Activated CD8-positive, alpha-beta T cell treated with anti-CD3 and anti-CD28 coated beads, Interleukin-2, amount 10 ng/mL, durations not matched to agents 7 days and 5 days (primary cell): ENCODE measurements around the gene OR52A5. TPM values are rescaled to one million over a fixed set of nuclear protein-coding genes. Genes with fewer than 3 reads are reported as not detected.
"Not testable (repeated sequence)": the region's sequence is repeated elsewhere in the genome, so short reads cannot be mapped to it uniquely, and the experiment has no call there.

Experiments used
- ATAC-seq: fragments of 150-1000 bp; cut with Tn5 transposase; one replicate; pipeline ENCODE4 v1.10.0; 2021; ENCODE audit warnings: moderate library complexity
- CTCF ChIA-PET: fragments of 350-600 bp; sonication (Branson Sonifier 250); formaldehyde crosslinking; loops from one replicate; lab custom pipeline; 2021; ENCODE audit warnings: antibody characterized with exemption; lab: Charles Lee
- POLR2A ChIA-PET: fragments of 350-600 bp; sonication (Branson Sonifier 250); formaldehyde crosslinking; loops from one replicate; lab custom pipeline; 2021; ENCODE audit warnings: antibody characterized with exemption; lab: Charles Lee
- DNase-seq: peaks from one replicate; pipeline ENCODE4 v3.0.0-alpha.2; 2020
- H3K27ac Mint-ChIP-seq: one replicate; pipeline ENCODE4 v1.8.0; 2021; ENCODE audit warnings: mild to moderate bottlenecking, mixed read lengths
- H3K27me3 Mint-ChIP-seq: one replicate; pipeline ENCODE4 v1.8.0; 2021; ENCODE audit warnings: low read depth, mixed read lengths
- H3K36me3 Mint-ChIP-seq: one replicate; pipeline ENCODE4 v1.8.0; 2021; ENCODE audit warnings: low read depth, mixed read lengths
- H3K4me1 Mint-ChIP-seq: one replicate; pipeline ENCODE4 v1.8.0; 2021; ENCODE audit warnings: low read depth, mixed read lengths
- H3K4me3 Mint-ChIP-seq: one replicate; pipeline ENCODE4 v1.8.0; 2021; ENCODE audit warnings: mild to moderate bottlenecking, mixed read lengths
- H3K9me3 Mint-ChIP-seq: one replicate; pipeline ENCODE4 v1.8.0; 2022; ENCODE audit warnings: mixed read lengths; ENCODE audit not compliant: insufficient read depth
- total RNA-seq, 2 experiments: library from RNA; stranded (reverse); gene quantifications; one replicate each; pipeline ENCODE4 v1.2.3, GENCODE V29; 2021

The OR52A5 gene
- total RNA-seq, 2 experiments from 2014 or later: not detected

GRCh38 chr11:5144206-5144605 lies 6.0 kb upstream of the OR52A5 start:
- POLR2A ChIA-PET, ATAC-seq, DNase-seq, H3K27ac Mint-ChIP-seq, H3K36me3 Mint-ChIP-seq, H3K27me3 Mint-ChIP-seq, H3K9me3 Mint-ChIP-seq, H3K4me3 Mint-ChIP-seq, CTCF ChIA-PET, H3K4me1 Mint-ChIP-seq: not testable (repeated sequence)

- Mint-ChIP-seq H3K4me1 (no peaks in the 10 kb centered on the region), H3K9me3 (no peaks in the 10 kb centered on the region), H3K4me3 (no peak overlapping the region), H3K27me3 (no peaks in the 10 kb centered on the region), H3K27ac (no peak overlapping the region), H3K36me3 (no peaks in the 10 kb centered on the region)
- ATAC-seq (no peak), DNase-seq (no peak)
- ChIA-PET POLR2A (no interaction called here), CTCF (no interaction called here)
Measured at GRCh38 chr11:5137014-5137413, 1.1 kb downstream of the OR52A5 start.

GRCh38 chr11:5136261-5136660 lies 1.9 kb downstream of the OR52A5 start:
- no peaks in the 10 kb centered on the region for H3K4me1 Mint-ChIP-seq
- ChIA-PET POLR2A (no interaction called here), CTCF (no interaction called here)

GRCh38 chr11:5131584-5132335 lies 6.4 kb downstream of the OR52A5 start:
- H3K4me1 Mint-ChIP-seq: no peaks in the 10 kb centered on the region
- no peaks in the 10 kb centered on the region for H3K27me3 Mint-ChIP-seq
- no peak overlapping the region for H3K27ac Mint-ChIP-seq
- DNase-seq: no peak
- ChIA-PET CTCF (no interaction called here), POLR2A (no interaction called here)
- H3K9me3 Mint-ChIP-seq: no peaks in the 10 kb centered on the region
- H3K4me3 Mint-ChIP-seq: no peak overlapping the region
- ATAC-seq: no peak
- no peaks in the 10 kb centered on the region for H3K36me3 Mint-ChIP-seq

More at GRCh38 chr11:5136261-5136660, 1.9 kb downstream of the OR52A5 start:
- no peak overlapping the region for H3K4me3 Mint-ChIP-seq
- DNase-seq (no peak), ATAC-seq (no peak)
- H3K9me3 Mint-ChIP-seq: no peaks in the 10 kb centered on the region
- no peaks in the 10 kb centered on the region for H3K27me3 Mint-ChIP-seq
- no peaks in the 10 kb centered on the region for H3K36me3 Mint-ChIP-seq
- H3K27ac Mint-ChIP-seq: no peak overlapping the region

- Mint-ChIP-seq H3K9me3 (no peaks in the 10 kb centered on the region), H3K36me3 (no peaks in the 10 kb centered on the region), H3K4me3 (no peak overlapping the region), H3K27ac (no peak overlapping the region), H3K27me3 (peaks cover 5% of the 10 kb centered on the region), H3K4me1 (no peaks in the 10 kb centered on the region)
- ChIA-PET CTCF (no interaction called here), POLR2A (no interaction called here)
- DNase-seq: no peak
- no peak for ATAC-seq
Measured at GRCh38 chr11:5129457-5129877, 8.7 kb downstream of the OR52A5 start.

- Mint-ChIP-seq H3K36me3 (no peaks in the 10 kb centered on the region), H3K27ac (no peak overlapping the region), H3K27me3 (peaks cover 8% of the 10 kb centered on the region), H3K9me3 (no peaks in the 10 kb centered on the region), H3K4me3 (no peak overlapping the region), H3K4me1 (no peaks in the 10 kb centered on the region)
- ATAC-seq (no peak), DNase-seq (no peak)
- CTCF ChIA-PET: interaction anchor here (0.6 to 1.5 kb wide), 4 partner anchors 154 to 684 kb away, joined by 3 to 5 read pairs (median 4); partner anchors contain the start of gene OR51D1
- POLR2A ChIA-PET: no interaction called here
Measured at GRCh38 chr11:5124891-5125620, 13.1 kb downstream of the OR52A5 start.

- CTCF ChIA-PET: interaction anchor here (1.0 to 1.5 kb wide), 4 partner anchors 8 to 165 kb away, joined by 3 to 4 read pairs (median 3); no protein-coding TSS in a partner anchor
- DNase-seq (peak; percentile 64), ATAC-seq (peak; percentile 49)
- Mint-ChIP-seq H3K27me3 (peaks cover 8% of the 10 kb centered on the region), H3K36me3 (no peaks in the 10 kb centered on the region), H3K4me1 (no peaks in the 10 kb centered on the region), H3K27ac (no peak overlapping the region), H3K4me3 (no peak overlapping the region), H3K9me3 (no peaks in the 10 kb centered on the region)
- POLR2A ChIA-PET: no interaction called here
Measured at GRCh38 chr11:5123802-5124521, 14.2 kb downstream of the OR52A5 start.

- Mint-ChIP-seq H3K9me3 (no peaks in the 10 kb centered on the region), H3K36me3 (no peaks in the 10 kb centered on the region), H3K4me3 (no peak overlapping the region), H3K27ac (no peak overlapping the region), H3K4me1 (no peaks in the 10 kb centered on the region), H3K27me3 (no peaks in the 10 kb centered on the region)
- DNase-seq (no peak), ATAC-seq (no peak)
- ChIA-PET POLR2A (no interaction called here), CTCF (no interaction called here)
Measured at GRCh38 chr11:5118893-5119292, 19.3 kb downstream of the OR52A5 start.

GRCh38 chr11:5117588-5117987 lies 20.6 kb downstream of the OR52A5 start:
- Mint-ChIP-seq H3K4me3 (no peak overlapping the region), H3K27ac (no peak overlapping the region), H3K9me3 (no peaks in the 10 kb centered on the region), H3K27me3 (no peaks in the 10 kb centered on the region), H3K4me1 (no peaks in the 10 kb centered on the region), H3K36me3 (no peaks in the 10 kb centered on the region)
- no peak for ATAC-seq
- ChIA-PET POLR2A (no interaction called here), CTCF (no interaction called here)
- DNase-seq: no peak

GRCh38 chr11:5115339-5115738 lies 22.8 kb downstream of the OR52A5 start:
- H3K27ac Mint-ChIP-seq: no peak overlapping the region
- POLR2A ChIA-PET: no interaction called here
- no peaks in the 10 kb centered on the region for H3K36me3 Mint-ChIP-seq
- CTCF ChIA-PET: interaction anchor here (1.3 kb wide), 1 partner anchor 9 kb away, joined by 3 read pairs; no protein-coding TSS in a partner anchor
- DNase-seq (no peak), ATAC-seq (no peak)
- no peaks in the 10 kb centered on the region for H3K9me3 Mint-ChIP-seq
- no peak overlapping the region for H3K4me3 Mint-ChIP-seq
- H3K4me1 Mint-ChIP-seq: no peaks in the 10 kb centered on the region
- H3K27me3 Mint-ChIP-seq: no peaks in the 10 kb centered on the region

- CTCF ChIA-PET: no interaction called here
- Mint-ChIP-seq H3K36me3 (no peaks in the 10 kb centered on the region), H3K27me3 (no peaks in the 10 kb centered on the region), H3K27ac (no peak overlapping the region), H3K4me1 (no peaks in the 10 kb centered on the region), H3K9me3 (no peaks in the 10 kb centered on the region), H3K4me3 (no peak overlapping the region)
- DNase-seq (no peak), ATAC-seq (no peak)
- POLR2A ChIA-PET: no interaction called here
Measured at GRCh38 chr11:5107285-5107684, 30.9 kb downstream of the OR52A5 start.

- Mint-ChIP-seq H3K4me1 (no peaks in the 10 kb centered on the region), H3K27ac (no peak overlapping the region), H3K4me3 (no peak overlapping the region), H3K27me3 (no peaks in the 10 kb centered on the region), H3K9me3 (no peaks in the 10 kb centered on the region), H3K36me3 (no peaks in the 10 kb centered on the region)
- POLR2A ChIA-PET: no interaction called here
- CTCF ChIA-PET: no interaction called here
- no peak for ATAC-seq
- no peak for DNase-seq
Measured at GRCh38 chr11:5103066-5103465, 35.1 kb downstream of the OR52A5 start.
